ENCODE results near the gene TNFAIP3.

TNFAIP3 gene

DNA sequence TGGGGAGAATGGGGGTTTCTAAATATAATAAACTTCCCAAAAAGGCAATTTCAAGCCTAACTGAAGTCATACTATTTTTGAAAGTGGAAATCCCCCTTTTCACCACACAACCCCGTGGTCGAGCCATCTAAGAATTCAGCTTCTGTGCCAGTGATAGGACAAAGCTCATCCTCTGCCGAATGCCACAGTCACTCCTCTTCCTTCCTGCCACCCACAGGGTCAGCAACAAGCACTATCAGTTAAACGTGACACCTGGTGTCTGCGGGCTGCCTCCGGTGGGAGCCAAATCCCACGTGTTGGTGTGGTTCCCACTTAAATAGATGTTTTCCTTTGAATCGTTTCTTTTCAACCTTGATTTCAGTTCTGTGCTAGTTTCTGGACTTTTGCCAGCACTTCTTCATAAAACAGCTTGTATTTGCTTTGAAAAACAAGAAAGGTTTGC lies 60.7 kb downstream of the TNFAIP3 start:
- no peak for FAIRE-seq

DNA sequence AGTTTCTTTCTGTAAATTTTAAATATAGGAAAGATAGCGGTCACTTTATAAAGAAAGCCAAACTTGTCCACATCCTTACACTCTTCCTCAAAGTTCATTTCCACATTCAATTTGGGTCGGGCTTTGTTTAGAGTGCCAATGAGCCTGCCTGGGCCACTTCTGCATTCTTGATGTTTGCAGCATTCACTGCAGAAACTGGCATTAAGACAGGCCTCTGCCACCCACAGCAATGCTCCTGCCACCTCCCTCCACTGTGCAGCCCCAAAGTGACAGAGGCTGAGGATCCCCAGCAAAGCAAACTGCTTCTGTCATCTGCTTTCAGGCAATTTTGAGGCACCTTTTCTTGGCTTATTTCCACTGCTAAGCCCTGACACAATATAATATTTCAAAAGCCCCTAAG lies 61.2 kb downstream of the TNFAIP3 start:
- FAIRE-seq: no peak

DNA sequence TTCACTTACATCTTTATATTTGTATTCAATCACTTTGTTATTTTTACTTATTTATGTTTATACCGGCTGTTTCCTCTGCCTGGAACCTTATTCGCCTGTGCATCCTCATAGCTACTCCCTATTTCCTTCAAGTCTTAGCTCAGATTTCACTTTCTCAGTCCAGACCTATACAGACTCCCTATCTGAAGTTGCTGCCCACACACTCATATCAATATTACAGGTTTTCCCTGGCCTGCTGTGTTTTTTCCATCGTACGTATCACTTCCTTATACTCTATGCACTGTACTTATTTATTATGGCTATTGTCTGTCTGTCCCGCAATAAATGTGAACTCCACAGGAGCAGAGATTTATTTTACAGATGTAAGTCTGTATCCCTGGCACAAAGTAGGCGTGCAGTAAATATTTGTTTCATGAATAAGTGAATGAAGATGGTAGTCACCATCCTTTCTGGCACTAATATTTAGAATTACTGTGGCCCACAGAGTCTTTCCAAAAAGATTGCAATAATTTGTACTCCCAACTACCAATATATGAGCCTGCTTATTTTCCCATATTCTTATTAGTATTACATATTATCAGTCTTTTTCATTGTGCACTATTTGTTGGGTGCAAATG lies 64.9 kb downstream of the TNFAIP3 start:
- FAIRE-seq: no peak

Measured in islet of Langerhans (tissue), 1 donor.